Breast epithelium (tissue), 4 donors: ENCODE results near the gene KCNQ5. TPM values are rescaled to one million over a fixed set of nuclear protein-coding genes. Genes with fewer than 3 reads are reported as not detected.

Experiments
- DNase-seq, 2 donors: peaks; one replicate each; pipeline ENCODE4 v3.0.0-alpha.2; 2019; ENCODE audit warnings: low spot score in 2 of 2
- H3K27ac ChIP-seq, 2 donors: fragments of 200-600 bp; sonication (generic) in 1 of 2; one replicate each; pipeline ENCODE4 v1.5.1; 2016 to 2019; ENCODE audit warnings: mild to moderate bottlenecking in 1 of 2
- H3K27me3 ChIP-seq, 2 donors: fragments of 200-600 bp; sonication (generic) in 1 of 2; one replicate each; pipeline versions ENCODE4 v1.5.1 to v1.6.0; 2017 to 2019; ENCODE audit warnings: control low read depth in 1 of 2, mild to moderate bottlenecking in 1 of 2
- H3K36me3 ChIP-seq: fragments of 200-600 bp; one replicate; pipeline ENCODE4 v1.5.1; 2019
- H3K4me1 ChIP-seq, 2 donors: fragments of 200-600 bp; sonication (generic); one replicate each; pipeline ENCODE4 v1.5.1; 2016 to 2019; ENCODE audit warnings: control low read depth in 1 of 2
- H3K4me3 ChIP-seq, 3 donors: fragments of 200-600 bp; sonication (generic); 1 replicate in 2 of 3; 2 replicates in 1 of 3; pipeline ENCODE4 v1.5.1; 2016 to 2019; ENCODE audit warnings: mild to moderate bottlenecking in 3 of 3, moderate library complexity in 2 of 3
- H3K9me3 ChIP-seq, 2 donors: fragments of 200-600 bp; sonication (generic) in 1 of 2; one replicate each; pipeline ENCODE4 v1.5.1; 2016 to 2019; ENCODE audit warnings: control low read depth in 1 of 2
- POLR2A ChIP-seq: fragments of 450-650 bp; IDR thresholded peaks from one replicate; pipeline ENCODE4 v1.6.1; 2016; ENCODE audit warnings: antibody characterized with exemption, mild to moderate bottlenecking, moderate library complexity
- POLR2AphosphoS5 ChIP-seq, 3 donors: sonication (generic); formaldehyde crosslinking; IDR thresholded peaks; one replicate each; pipeline ENCODE4 v1.6.1; 2017; ENCODE audit warnings: antibody characterized with exemption in 3 of 3
- intact Hi-C: fragments of 100-400 bp; cut with DNase I; formaldehyde crosslinking; loops from one replicate; pipeline ENCODE4 v1.15.1; 2023; ENCODE audit warnings: low total_unique reads
- total RNA-seq, 3 donors: library from RNA; depleted of rRNA; stranded (reverse); fragments of >200 nt; gene quantifications; one replicate each; pipeline ENCODE4 v1.1.0, GENCODE V29; 2016
- TF ChIP-seq, protein P1 (sequence below), 3 donors: fragments of 450-650 bp; IDR thresholded peaks; one replicate each; pipeline ENCODE4 v1.5.1; 2016 to 2017; ENCODE audit warnings: antibody characterized with exemption in 3 of 3, mild to moderate bottlenecking in 3 of 3, moderate library complexity in 3 of 3

Gene KCNQ5
- total RNA-seq, 3 donors from 2014 or later = 0.16 to 1.0 (median 0.33) TPM

DNA sequence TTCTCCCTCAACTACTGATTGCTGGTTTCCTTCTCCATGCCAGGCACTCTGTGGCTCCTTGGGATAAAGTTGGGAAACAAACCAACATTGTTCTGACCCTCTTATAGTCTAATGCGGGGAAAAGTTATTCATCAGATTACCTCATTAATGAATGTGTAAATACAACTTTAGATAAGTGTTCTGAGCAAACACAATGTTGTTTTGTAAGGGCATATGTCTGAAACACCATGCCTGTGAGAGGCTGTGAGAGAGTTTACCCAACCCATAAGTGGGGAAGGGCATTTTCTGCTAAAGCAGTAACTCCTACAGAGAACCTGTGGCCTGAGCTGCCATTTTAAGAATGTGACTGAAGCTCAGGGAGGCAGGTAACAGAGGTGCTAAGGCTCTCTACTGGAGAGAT, 319.9 kb downstream of the KCNQ5 start:
- intact Hi-C loops = no loop called here
- DNase-seq = no peak
- no peaks in the 10 kb centered on the region for H3K4me1 ChIP-seq
- no peaks in the 10 kb centered on the region for H3K36me3 ChIP-seq
- H3K27me3 ChIP-seq = no peaks in the 10 kb centered on the region
- TF ChIP-seq POLR2A = no peak
- TF ChIP-seq, protein P1, sequence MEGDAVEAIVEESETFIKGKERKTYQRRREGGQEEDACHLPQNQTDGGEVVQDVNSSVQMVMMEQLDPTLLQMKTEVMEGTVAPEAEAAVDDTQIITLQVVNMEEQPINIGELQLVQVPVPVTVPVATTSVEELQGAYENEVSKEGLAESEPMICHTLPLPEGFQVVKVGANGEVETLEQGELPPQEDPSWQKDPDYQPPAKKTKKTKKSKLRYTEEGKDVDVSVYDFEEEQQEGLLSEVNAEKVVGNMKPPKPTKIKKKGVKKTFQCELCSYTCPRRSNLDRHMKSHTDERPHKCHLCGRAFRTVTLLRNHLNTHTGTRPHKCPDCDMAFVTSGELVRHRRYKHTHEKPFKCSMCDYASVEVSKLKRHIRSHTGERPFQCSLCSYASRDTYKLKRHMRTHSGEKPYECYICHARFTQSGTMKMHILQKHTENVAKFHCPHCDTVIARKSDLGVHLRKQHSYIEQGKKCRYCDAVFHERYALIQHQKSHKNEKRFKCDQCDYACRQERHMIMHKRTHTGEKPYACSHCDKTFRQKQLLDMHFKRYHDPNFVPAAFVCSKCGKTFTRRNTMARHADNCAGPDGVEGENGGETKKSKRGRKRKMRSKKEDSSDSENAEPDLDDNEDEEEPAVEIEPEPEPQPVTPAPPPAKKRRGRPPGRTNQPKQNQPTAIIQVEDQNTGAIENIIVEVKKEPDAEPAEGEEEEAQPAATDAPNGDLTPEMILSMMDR (IDR thresholded peaks at IDR 0.05) = no peak
- TF ChIP-seq POLR2AphosphoS5 (IDR thresholded peaks at IDR 0.05) = no peak
- no peak overlapping the region for H3K4me3 ChIP-seq
- no peak overlapping the region for H3K27ac ChIP-seq
- H3K9me3 ChIP-seq = no peaks in the 10 kb centered on the region

DNA sequence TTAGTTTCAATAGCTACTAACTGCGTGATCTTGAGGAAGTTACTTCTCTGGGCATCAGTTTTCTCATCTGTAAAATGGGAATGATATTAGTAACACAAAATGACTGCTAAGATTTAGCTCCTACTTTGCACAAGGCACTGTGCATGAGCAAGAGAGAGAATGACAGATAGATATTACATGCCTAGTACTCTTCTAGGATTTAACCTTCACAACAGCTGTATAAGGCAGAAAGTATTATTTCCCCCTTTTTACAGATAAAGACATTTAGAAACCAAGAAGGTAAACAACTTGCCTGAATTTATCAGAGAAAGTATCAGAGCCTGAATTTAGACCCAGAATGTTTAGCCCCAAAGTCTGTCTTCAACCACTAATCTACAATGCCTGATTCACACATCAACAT, 321.8 kb downstream of the KCNQ5 start:
- Histone ChIP-seq H3K36me3 (no peaks in the 10 kb centered on the region), H3K4me1 (no peaks in the 10 kb centered on the region), H3K27ac (no peak overlapping the region), H3K9me3 (no peaks in the 10 kb centered on the region), H3K27me3 (no peaks in the 10 kb centered on the region), H3K4me3 (no peak overlapping the region)
- DNase-seq = no peak
- intact Hi-C loops = no loop called here
- TF ChIP-seq, protein P1 (IDR thresholded peaks at IDR 0.05) = no peak
- TF ChIP-seq POLR2AphosphoS5 (IDR thresholded peaks at IDR 0.05) (no peak), POLR2A (no peak)

DNA sequence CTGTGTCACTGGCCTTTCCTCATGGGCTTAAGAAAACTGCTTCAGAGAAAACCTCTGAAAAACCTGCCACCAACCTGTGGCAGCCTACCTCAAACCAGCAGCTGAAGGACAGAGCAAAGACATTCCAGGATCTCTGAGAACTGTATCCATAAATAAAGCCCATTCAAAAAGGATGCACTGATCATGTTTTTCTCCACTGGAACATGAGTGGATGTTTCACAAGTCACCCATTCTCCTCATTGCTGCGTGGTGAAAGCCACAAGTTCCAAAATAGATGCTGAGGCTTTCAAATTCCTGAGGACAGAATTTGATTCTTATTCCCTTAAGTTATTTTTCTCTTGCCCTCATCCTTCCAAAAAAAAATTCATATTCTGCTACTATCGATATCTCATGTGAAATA, 322.8 kb downstream of the KCNQ5 start:
- Histone ChIP-seq H3K27me3 (no peaks in the 10 kb centered on the region), H3K27ac (no peak overlapping the region), H3K4me1 (no peaks in the 10 kb centered on the region), H3K36me3 (no peaks in the 10 kb centered on the region), H3K4me3 (no peak overlapping the region), H3K9me3 (no peaks in the 10 kb centered on the region)
- intact Hi-C loops = no loop called here
- no peak for TF ChIP-seq POLR2A
- TF ChIP-seq, protein P1 (IDR thresholded peaks at IDR 0.05) = no peak
- no peak for TF ChIP-seq POLR2AphosphoS5 (IDR thresholded peaks at IDR 0.05)
- no peak for DNase-seq

DNA sequence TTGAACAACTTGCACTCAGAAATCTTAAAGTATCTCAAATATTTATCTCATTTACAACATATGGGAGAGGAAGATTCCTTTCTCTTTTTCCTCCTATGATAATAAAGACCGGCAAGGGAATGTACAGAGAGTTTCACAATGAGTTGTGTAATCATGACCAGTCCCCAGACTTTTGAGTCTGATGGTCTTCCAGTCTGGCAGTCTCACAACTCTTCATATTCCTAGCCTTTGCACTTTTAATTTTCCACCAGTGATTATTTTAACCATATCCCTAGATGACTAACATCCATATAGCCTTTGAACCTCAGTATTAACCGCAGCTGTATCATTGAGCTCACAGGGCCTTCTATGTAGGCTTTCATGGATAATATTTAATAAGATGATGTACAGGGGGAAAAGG, 324.9 kb downstream of the KCNQ5 start:
- no peak for TF ChIP-seq POLR2AphosphoS5 (IDR thresholded peaks at IDR 0.05)
- TF ChIP-seq, protein P1 (IDR thresholded peaks at IDR 0.05) = no peak
- no peak for TF ChIP-seq POLR2A
- Histone ChIP-seq H3K4me1 (no peaks in the 10 kb centered on the region), H3K27me3 (no peaks in the 10 kb centered on the region), H3K9me3 (no peaks in the 10 kb centered on the region), H3K4me3 (no peak overlapping the region), H3K27ac (no peak overlapping the region), H3K36me3 (no peaks in the 10 kb centered on the region)
- DNase-seq = no peak
- intact Hi-C loops = no loop called here

DNA sequence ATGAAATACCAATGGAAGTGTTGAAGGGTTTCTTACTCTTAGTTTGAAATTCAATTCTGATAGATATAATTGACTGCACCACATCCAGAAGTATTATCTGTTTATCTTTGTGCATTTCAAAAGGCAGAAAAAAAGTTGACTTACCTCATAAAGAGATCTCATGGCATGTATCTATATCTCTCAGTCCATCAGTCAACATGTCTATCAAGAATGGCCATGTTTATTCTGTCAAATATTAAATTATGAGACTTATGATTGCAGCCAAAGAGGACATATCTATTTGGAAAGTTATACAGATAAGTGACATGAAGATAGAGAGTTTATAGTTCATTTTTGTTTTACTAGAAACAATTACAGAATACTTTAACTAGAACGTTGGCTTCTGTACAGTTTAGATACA, 325.7 kb downstream of the KCNQ5 start:
- Histone ChIP-seq H3K4me1 (no peaks in the 10 kb centered on the region), H3K27me3 (no peaks in the 10 kb centered on the region), H3K36me3 (no peaks in the 10 kb centered on the region), H3K4me3 (no peak overlapping the region), H3K9me3 (no peaks in the 10 kb centered on the region), H3K27ac (no peak overlapping the region)
- no peak for DNase-seq
- TF ChIP-seq, protein P1 (IDR thresholded peaks at IDR 0.05) = no peak
- no peak for TF ChIP-seq POLR2A
- no peak for TF ChIP-seq POLR2AphosphoS5 (IDR thresholded peaks at IDR 0.05)
- intact Hi-C loops = no loop called here
